ENCODE measurements around the gene SLC36A2. TPM values are rescaled to one million over a fixed set of nuclear protein-coding genes. Genes with fewer than 3 reads are reported as not detected.

SLC36A2 gene
- total RNA-seq, 1 experiment from 2014 or later = not detected

GRCh38 chr5:151278845-151279244, 68.5 kb downstream of the SLC36A2 start:
- Histone ChIP-seq H3K4me3 (ENCODE audit: low read depth, low read length, poor library complexity, severe bottlenecking) (no peak overlapping the region), H3K9me3 (ENCODE audit: low read depth, low read length, poor library complexity, severe bottlenecking) (no peaks in the 10 kb centered on the region), H3K4me1 (ENCODE audit: insufficient read depth, low read length, poor library complexity, severe bottlenecking) (no peaks in the 10 kb centered on the region), H3K27me3 (replicated peaks; ENCODE audit: insufficient read depth, low read depth, low read length, poor library complexity) (peaks cover 22% of the 10 kb centered on the region), H3K36me3 (ENCODE audit: insufficient read depth, low read length, poor library complexity, severe bottlenecking) (no peaks in the 10 kb centered on the region), H3K27ac (ENCODE audit: low read depth, low read length, poor library complexity, severe bottlenecking) (no peak overlapping the region)
- no peak for TF ChIP-seq EZH2 (IDR thresholded peaks at IDR 0.05; ENCODE audit: borderline replicate concordance, low read depth, low read length, poor library complexity, severe bottlenecking)
- TF ChIP-seq CTCF (conservative IDR thresholded peaks at IDR 0.05; ENCODE audit: low read depth, low read length) = no peak
- no TSS peak for BruUV-seq (replicated peaks)
- CTCF ChIA-PET = no interaction called here
- DNase-seq (ENCODE audit: low spot score) = no peak
- POLR2A ChIA-PET (ENCODE audit: low non-redundant PET) = no interaction called here
- intact Hi-C loops (cut with micrococcal nuclease; ENCODE audit: unreplicated experiment) = no loop called here

- DNase-seq (ENCODE audit: low spot score) = no peak
- Histone ChIP-seq H3K4me1 (ENCODE audit: insufficient read depth, low read length, poor library complexity, severe bottlenecking) (no peaks in the 10 kb centered on the region), H3K27ac (ENCODE audit: low read depth, low read length, poor library complexity, severe bottlenecking) (no peak overlapping the region), H3K9me3 (ENCODE audit: low read depth, low read length, poor library complexity, severe bottlenecking) (no peaks in the 10 kb centered on the region), H3K4me3 (ENCODE audit: low read depth, low read length, poor library complexity, severe bottlenecking) (no peak overlapping the region), H3K36me3 (ENCODE audit: insufficient read depth, low read length, poor library complexity, severe bottlenecking) (no peaks in the 10 kb centered on the region), H3K27me3 (replicated peaks; ENCODE audit: insufficient read depth, low read depth, low read length, poor library complexity) (peaks cover 22% of the 10 kb centered on the region)
- CTCF ChIA-PET = no interaction called here
- no peak for TF ChIP-seq CTCF (conservative IDR thresholded peaks at IDR 0.05; ENCODE audit: low read depth, low read length)
- TF ChIP-seq EZH2 (IDR thresholded peaks at IDR 0.05; ENCODE audit: borderline replicate concordance, low read depth, low read length, poor library complexity, severe bottlenecking) = no peak
- intact Hi-C loops (cut with micrococcal nuclease; ENCODE audit: unreplicated experiment) = no loop called here
- POLR2A ChIA-PET (ENCODE audit: low non-redundant PET) = no interaction called here
- BruUV-seq (replicated peaks) = no TSS peak
These were observed 71.6 kb downstream of the SLC36A2 start for GRCh38 chr5:151275803-151276202.

GRCh38 chr5:151274666-151275065, 72.7 kb downstream of the SLC36A2 start:
- ChIA-PET POLR2A (ENCODE audit: low non-redundant PET) (no interaction called here), CTCF (no interaction called here)
- Histone ChIP-seq H3K27ac (ENCODE audit: low read depth, low read length, poor library complexity, severe bottlenecking) (no peak overlapping the region), H3K9me3 (ENCODE audit: low read depth, low read length, poor library complexity, severe bottlenecking) (no peaks in the 10 kb centered on the region), H3K27me3 (replicated peaks; ENCODE audit: insufficient read depth, low read depth, low read length, poor library complexity) (peaks cover 22% of the 10 kb centered on the region), H3K4me3 (ENCODE audit: low read depth, low read length, poor library complexity, severe bottlenecking) (no peak overlapping the region), H3K36me3 (ENCODE audit: insufficient read depth, low read length, poor library complexity, severe bottlenecking) (no peaks in the 10 kb centered on the region), H3K4me1 (ENCODE audit: insufficient read depth, low read length, poor library complexity, severe bottlenecking) (no peaks in the 10 kb centered on the region)
- TF ChIP-seq CTCF (conservative IDR thresholded peaks at IDR 0.05; ENCODE audit: low read depth, low read length) (no peak), EZH2 (IDR thresholded peaks at IDR 0.05; ENCODE audit: borderline replicate concordance, low read depth, low read length, poor library complexity, severe bottlenecking) (no peak)
- no peak for DNase-seq (ENCODE audit: low spot score)
- intact Hi-C loops (cut with micrococcal nuclease; ENCODE audit: unreplicated experiment) = no loop called here
- no TSS peak for BruUV-seq (replicated peaks)

All from A673 (cell line).